HG03378 (cell line): ENCODE data around the gene CHCHD6.

ENCODE experiments used
- ATAC-seq: cut with Tn5 transposase; IDR thresholded peaks from one replicate; pipeline ENCODE4 v1.9.1; 2021; ENCODE audit warnings: mild to moderate bottlenecking, moderate library complexity; ENCODE audit not compliant: unreplicated experiment

The CHCHD6 gene

DNA sequence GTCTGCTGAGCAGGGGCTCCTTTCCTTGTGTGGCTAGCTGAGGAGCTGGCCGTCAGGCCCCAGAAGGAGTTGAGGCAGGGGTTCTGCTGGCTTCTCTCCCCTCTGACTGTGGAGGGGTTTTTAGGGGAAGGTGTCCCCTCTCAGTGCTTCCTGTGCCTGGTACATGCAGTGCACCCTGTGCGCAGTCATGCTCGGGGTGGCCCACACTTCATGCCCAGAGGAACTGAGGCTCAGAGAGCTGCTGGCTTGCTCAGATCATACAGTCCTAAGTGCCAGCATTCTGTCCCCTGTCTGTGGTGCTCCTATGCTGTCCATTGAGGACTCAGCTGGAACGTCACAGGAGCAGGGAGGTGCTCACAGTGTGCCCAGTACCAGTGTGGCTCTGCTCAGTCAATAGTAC is 211.0 kb downstream of the CHCHD6 start:
- no peak for ATAC-seq

DNA sequence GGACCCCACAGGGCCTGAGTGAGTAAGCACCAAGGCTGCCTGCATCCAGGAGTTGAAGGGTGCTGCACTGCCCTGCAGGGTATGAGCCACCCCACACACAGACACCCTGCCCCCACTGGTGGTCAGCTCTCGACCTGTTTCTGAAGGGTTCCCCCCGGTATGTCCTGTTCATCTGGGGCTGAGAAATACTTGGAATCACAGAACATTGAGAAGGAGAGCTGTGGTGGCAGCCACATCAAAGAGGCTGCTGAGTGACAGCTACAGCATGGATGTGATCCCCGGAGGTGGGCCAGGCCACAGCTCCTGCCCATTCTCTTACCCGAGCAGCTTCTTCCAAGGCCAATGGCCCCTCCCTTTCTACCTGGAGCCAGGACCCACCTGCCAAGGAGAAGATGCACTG is 212.5 kb downstream of the CHCHD6 start:
- no peak for ATAC-seq

DNA sequence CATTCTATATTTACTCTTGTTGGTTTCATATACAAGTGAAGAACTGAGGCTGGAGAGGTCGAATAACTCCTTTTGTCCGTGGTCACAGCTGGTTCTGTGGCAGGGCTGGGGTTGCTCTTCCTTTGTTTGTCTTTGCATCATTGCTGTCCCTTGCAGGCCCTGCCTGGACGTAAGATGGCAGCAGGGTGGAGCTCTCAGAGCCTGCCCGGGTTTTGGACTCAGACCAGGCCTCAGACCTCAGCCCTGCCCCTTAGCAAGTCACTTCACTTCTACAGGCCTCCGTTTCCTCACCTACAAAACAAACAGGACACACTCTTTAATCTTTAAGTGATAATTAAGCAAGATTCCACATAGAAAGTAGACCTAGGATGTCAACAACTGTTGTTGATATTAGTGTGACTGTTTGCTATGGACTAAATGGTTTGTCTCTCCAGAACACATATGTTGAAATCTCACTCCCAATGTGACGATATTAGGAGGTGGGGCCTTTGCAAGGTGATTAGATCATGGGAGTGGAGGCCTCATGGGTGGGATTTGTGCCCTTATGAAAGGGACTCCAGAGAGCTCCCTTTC is 213.3 kb downstream of the CHCHD6 start:
- ATAC-seq: no peak

- no peak for ATAC-seq
Observed at GRCh38 chr3:126918355-126918821, 214.3 kb downstream of the CHCHD6 start.

- ATAC-seq: no peak
Observed at GRCh38 chr3:126921085-126921824, 217.2 kb downstream of the CHCHD6 start.

DNA sequence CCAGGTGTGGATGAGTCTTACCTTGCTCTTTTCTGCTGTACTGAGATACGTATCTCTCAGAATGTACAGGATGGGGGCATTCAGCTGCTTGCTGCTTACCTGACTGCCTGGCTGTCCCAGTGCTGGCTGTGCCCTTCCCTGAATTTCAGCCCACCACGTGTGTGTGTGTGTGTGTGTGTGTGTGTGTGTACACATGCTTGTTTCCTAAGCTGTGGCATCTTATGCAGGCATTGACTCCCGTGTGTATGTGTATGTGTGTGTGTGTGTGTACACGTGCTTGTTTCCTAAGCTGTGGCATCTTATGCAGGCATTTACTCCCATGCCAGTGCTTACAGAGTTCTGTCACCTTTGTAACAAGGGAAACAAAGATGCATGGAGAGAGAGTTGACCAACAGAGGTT is 218.4 kb downstream of the CHCHD6 start:
- ATAC-seq: no peak

GRCh38 chr3:126923423-126923822 is 219.4 kb downstream of the CHCHD6 start:
- ATAC-seq: no peak

- ATAC-seq: no peak
Observed at GRCh38 chr3:126923895-126924294, 219.9 kb downstream of the CHCHD6 start.

- no peak for ATAC-seq
Observed at GRCh38 chr3:126924458-126924857, 220.4 kb downstream of the CHCHD6 start.

DNA sequence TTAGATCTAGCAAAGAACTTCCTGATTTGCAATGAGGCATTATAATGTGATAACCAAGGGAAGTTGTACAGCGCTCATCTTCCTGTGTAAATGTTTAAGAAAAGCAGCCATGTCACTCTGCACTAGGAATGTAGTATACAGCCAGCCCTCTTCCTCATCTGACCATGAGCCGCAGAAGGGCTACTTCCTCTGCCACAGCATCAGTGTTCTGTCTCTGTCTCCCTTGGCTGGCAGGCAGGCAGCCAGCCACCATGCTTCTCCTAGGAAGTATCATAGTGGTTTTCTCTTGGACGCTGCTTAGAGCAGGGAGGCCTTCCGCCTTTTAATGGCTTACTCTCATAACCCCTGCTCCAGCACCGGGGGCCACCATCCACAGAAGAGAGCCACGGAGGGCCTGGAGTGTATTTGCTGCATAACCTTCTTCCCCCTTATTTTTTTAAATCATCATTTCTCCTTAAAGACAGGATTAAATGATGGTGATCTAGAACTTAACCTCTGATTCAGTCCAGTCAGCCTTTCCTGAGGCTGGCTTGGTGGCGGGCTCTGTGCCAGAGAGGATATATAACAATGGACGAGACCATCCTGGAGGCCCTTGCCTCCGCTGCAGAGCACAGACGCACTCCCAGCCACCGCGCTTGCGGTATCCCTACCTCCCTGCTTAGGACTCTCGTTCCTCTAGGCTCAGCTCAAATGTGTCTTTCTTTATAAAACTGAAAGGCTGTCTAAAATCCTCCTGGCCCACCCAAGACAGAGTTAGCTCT is 221.6 kb downstream of the CHCHD6 start:
- no peak for ATAC-seq

GRCh38 chr3:126926684-126927400 is 222.8 kb downstream of the CHCHD6 start:
- ATAC-seq: no peak

DNA sequence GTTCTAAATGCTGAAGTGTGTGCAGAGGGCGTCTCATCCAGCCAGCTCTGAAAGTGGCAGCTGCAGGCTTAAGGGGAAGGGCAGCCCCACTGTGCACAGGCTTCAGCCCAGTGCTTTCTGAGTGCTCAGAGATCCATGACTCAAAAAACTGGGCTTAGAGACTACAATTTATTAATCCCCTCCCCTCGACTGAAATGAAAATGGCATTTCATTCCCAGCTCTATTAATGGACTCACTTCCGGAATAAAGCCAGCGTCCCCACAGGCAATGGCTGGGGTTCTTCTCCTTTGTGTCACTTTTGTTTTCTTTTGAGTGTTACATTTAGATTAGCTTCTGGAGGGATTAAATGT is 223.3 kb downstream of the CHCHD6 start:
- no peak for ATAC-seq

- no peak for ATAC-seq
Observed at GRCh38 chr3:126927846-126928245, 223.8 kb downstream of the CHCHD6 start.

DNA sequence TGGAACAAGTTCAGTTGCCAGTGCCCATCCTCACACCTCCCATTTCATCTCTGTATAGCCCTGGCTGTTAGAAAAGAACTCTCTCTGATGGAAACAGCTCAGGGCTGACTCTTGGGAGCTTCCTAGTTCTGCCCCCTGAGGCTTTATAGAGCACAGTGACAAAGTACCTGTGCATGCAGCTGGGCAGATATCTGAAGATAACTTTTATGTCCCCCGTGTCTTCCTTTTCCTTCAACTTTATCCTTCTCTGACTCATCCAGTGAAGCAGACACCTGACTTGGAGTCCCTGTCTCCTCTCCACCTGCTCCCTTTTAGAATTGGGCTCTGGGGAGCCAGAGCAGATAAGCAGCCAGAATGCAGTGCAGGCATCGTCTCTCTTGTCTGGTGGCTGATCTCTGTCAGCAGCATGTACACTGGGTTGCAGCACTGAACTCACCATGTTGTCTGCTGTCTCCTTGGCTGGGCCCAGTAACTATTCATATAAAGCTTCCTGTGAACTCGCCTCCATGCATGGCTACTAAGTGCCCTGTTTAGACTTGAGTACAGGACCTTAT is 225.0 kb downstream of the CHCHD6 start:
- no peak for ATAC-seq

GRCh38 chr3:126930936-126931600 is 227.0 kb downstream of the CHCHD6 start:
- ATAC-seq: no peak

- no peak for ATAC-seq
Observed at GRCh38 chr3:126931806-126932187, 227.8 kb downstream of the CHCHD6 start.

- no peak for ATAC-seq
Observed at GRCh38 chr3:126932188-126932931, 228.3 kb downstream of the CHCHD6 start.

- ATAC-seq: no peak
Observed at GRCh38 chr3:126934031-126934531, 230.0 kb downstream of the CHCHD6 start.

DNA sequence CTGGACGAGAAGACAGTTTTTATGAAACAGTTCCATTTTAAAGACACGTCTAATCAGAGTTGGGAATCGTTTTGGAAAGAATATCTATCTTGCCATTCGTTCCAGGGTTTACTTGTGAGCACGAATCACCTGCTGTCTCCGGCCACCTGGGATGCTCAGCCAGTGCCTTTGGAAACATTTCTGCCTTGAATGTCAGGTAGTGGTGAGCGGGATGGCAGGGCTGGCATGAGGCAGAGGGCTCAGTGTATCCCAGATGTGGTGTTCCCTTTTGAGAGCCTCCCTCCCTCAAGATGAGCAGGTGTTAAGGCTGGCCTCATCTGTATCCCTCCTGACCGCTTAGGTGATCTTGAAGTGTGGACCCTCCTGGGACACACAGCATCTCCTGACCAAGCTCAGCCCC is 231.0 kb downstream of the CHCHD6 start:
- ATAC-seq: no peak
